ACC112 (cell line): ENCODE results near the gene LIAS.
"Not testable (repeated sequence)": the region's sequence is repeated elsewhere in the genome, so short reads cannot be mapped to it uniquely, and the experiment has no call there.

ENCODE experiments used
- H2AFZ ChIP-seq: fragments of 200-600 bp; sonication (generic); one replicate; pipeline ENCODE4 v1.6.0; 2017; ENCODE audit warnings: antibody characterized with exemption, low read length; ENCODE audit not compliant: unreplicated experiment
- H3K27ac ChIP-seq: fragments of 200-600 bp; sonication (generic); 2 replicates; pipeline ENCODE4 v1.5.1; 2014; ENCODE audit warnings: low read depth, mild to moderate bottlenecking, antibody characterized with exemption, low read length, moderate library complexity
- H3K27me3 ChIP-seq: fragments of 200-600 bp; sonication (generic); 2 replicates; pipeline ENCODE4 v1.6.1; 2014; ENCODE audit warnings: mild to moderate bottlenecking, antibody characterized with exemption, low read length, moderate library complexity, mixed read lengths; ENCODE audit not compliant: insufficient read depth
- H3K36me3 ChIP-seq: fragments of 200-600 bp; sonication (generic); 2 replicates; pipeline ENCODE4 v1.6.1; 2016; ENCODE audit warnings: mild to moderate bottlenecking, antibody characterized with exemption, low read length, moderate library complexity, mixed read lengths; ENCODE audit not compliant: insufficient read depth
- H3K4me1 ChIP-seq: fragments of 200-600 bp; sonication (generic); one replicate; pipeline ENCODE4 v1.6.1; 2016; ENCODE audit warnings: low read length, mixed read lengths; ENCODE audit not compliant: insufficient read depth, unreplicated experiment, control insufficient read depth
- H3K4me3 ChIP-seq: fragments of 200-600 bp; sonication (generic); 2 replicates; pipeline ENCODE4 v1.5.1; 2014; ENCODE audit warnings: mild to moderate bottlenecking, low read depth, low read length
- H3K79me2 ChIP-seq: fragments of 200-600 bp; sonication (generic); one replicate; pipeline ENCODE4 v1.6.0; 2016; ENCODE audit warnings: low read length; ENCODE audit not compliant: control insufficient read depth, unreplicated experiment, insufficient read depth

LIAS gene

GRCh38 chr4:39502019-39502663 lies 43.3 kb downstream of the LIAS start:
- H3K79me2 ChIP-seq: peaks cover 3% of the 10 kb centered on the region
- H2AFZ ChIP-seq: no peak overlapping the region

GRCh38 chr4:39502664-39503035 lies 43.8 kb downstream of the LIAS start:
- peak overlapping the region; percentile 97 for H3K27ac ChIP-seq
- H3K36me3 ChIP-seq: peaks cover 47% of the 10 kb centered on the region
- not testable (repeated sequence) for H3K79me2 ChIP-seq, H3K27me3 ChIP-seq, H2AFZ ChIP-seq
- H3K4me3 ChIP-seq: peak overlapping the region; percentile 20; the same call in 1 of the 2 replicates
- peaks cover 39% of the 10 kb centered on the region for H3K4me1 ChIP-seq

More at GRCh38 chr4:39502019-39502663, 43.3 kb downstream of the LIAS start:
- Histone ChIP-seq H3K27ac (peak overlapping the region; percentile 97), H3K4me1 (peaks cover 39% of the 10 kb centered on the region), H3K27me3 (no peaks in the 10 kb centered on the region), H3K4me3 (peak overlapping the region; percentile 20; the same call in 1 of the 2 replicates), H3K36me3 (peaks cover 47% of the 10 kb centered on the region)

GRCh38 chr4:39504538-39504937 lies 45.7 kb downstream of the LIAS start:
- Histone ChIP-seq H3K4me3 (no peak overlapping the region), H3K27me3 (no peaks in the 10 kb centered on the region), H3K4me1 (peaks cover 39% of the 10 kb centered on the region), H3K36me3 (peaks cover 48% of the 10 kb centered on the region), H3K27ac (peak overlapping the region; percentile 60), H2AFZ (no peak overlapping the region), H3K79me2 (peaks cover 3% of the 10 kb centered on the region)

GRCh38 chr4:39505581-39505980 lies 46.7 kb downstream of the LIAS start:
- H3K4me1 ChIP-seq: peaks cover 39% of the 10 kb centered on the region
- no peak overlapping the region for H2AFZ ChIP-seq
- H3K36me3 ChIP-seq: peaks cover 57% of the 10 kb centered on the region
- no peaks in the 10 kb centered on the region for H3K27me3 ChIP-seq
- no peak overlapping the region for H3K4me3 ChIP-seq
- peaks cover 4% of the 10 kb centered on the region for H3K79me2 ChIP-seq
- peak overlapping the region; percentile 60 for H3K27ac ChIP-seq

GRCh38 chr4:39510348-39510929 lies 51.6 kb downstream of the LIAS start:
- Histone ChIP-seq H3K4me1 (peaks cover 18% of the 10 kb centered on the region), H3K79me2 (peaks cover 26% of the 10 kb centered on the region), H3K27me3 (no peaks in the 10 kb centered on the region), H2AFZ (no peak overlapping the region), H3K36me3 (peaks cover 55% of the 10 kb centered on the region), H3K27ac (no peak overlapping the region), H3K4me3 (no peak overlapping the region)

- peaks cover 55% of the 10 kb centered on the region for H3K79me2 ChIP-seq
- H3K27ac ChIP-seq: peak overlapping the region; percentile 23
- H2AFZ ChIP-seq, H3K4me3 ChIP-seq, H3K27me3 ChIP-seq: not testable (repeated sequence)
- peaks cover 54% of the 10 kb centered on the region for H3K36me3 ChIP-seq
- peaks cover 18% of the 10 kb centered on the region for H3K4me1 ChIP-seq
Measured at GRCh38 chr4:39514266-39514665, 55.4 kb downstream of the LIAS start.

- Histone ChIP-seq H3K36me3 (peaks cover 51% of the 10 kb centered on the region), H3K4me3 (no peak overlapping the region), H2AFZ (no peak overlapping the region), H3K79me2 (peaks cover 59% of the 10 kb centered on the region), H3K4me1 (peaks cover 18% of the 10 kb centered on the region), H3K27ac (peak overlapping the region; percentile 91), H3K27me3 (no peaks in the 10 kb centered on the region)
Measured at GRCh38 chr4:39514888-39515401, 56.1 kb downstream of the LIAS start.

- H3K27me3 ChIP-seq, H2AFZ ChIP-seq, H3K4me3 ChIP-seq: not testable (repeated sequence)
- Histone ChIP-seq H3K36me3 (peaks cover 47% of the 10 kb centered on the region), H3K79me2 (peaks cover 64% of the 10 kb centered on the region), H3K27ac (peak overlapping the region; percentile 91), H3K4me1 (peaks cover 18% of the 10 kb centered on the region)
Measured at GRCh38 chr4:39515669-39516401, 57.0 kb downstream of the LIAS start.

GRCh38 chr4:39516407-39516966 lies 57.6 kb downstream of the LIAS start:
- Histone ChIP-seq H3K27ac (peak overlapping the region; percentile 91), H3K79me2 (peaks cover 68% of the 10 kb centered on the region), H3K27me3 (no peaks in the 10 kb centered on the region), H2AFZ (no peak overlapping the region), H3K4me3 (no peak overlapping the region), H3K36me3 (peaks cover 47% of the 10 kb centered on the region), H3K4me1 (peaks cover 18% of the 10 kb centered on the region)

- Histone ChIP-seq H3K4me3 (no peak overlapping the region), H3K79me2 (peaks cover 76% of the 10 kb centered on the region), H3K4me1 (peaks cover 35% of the 10 kb centered on the region), H3K27me3 (no peaks in the 10 kb centered on the region), H3K36me3 (peaks cover 35% of the 10 kb centered on the region), H3K27ac (no peak overlapping the region), H2AFZ (no peak overlapping the region)
Measured at GRCh38 chr4:39518484-39518883, 59.6 kb downstream of the LIAS start.
